Pancreas (tissue), 10 donors: ENCODE results near the gene STRN4. TPM values are rescaled to one million over a fixed set of nuclear protein-coding genes. Genes with fewer than 3 reads are reported as not detected.

ENCODE experiments used
- ATAC-seq, 4 donors: fragments of 200-7000 bp; cut with Tn5 transposase; one replicate each; pipeline versions ENCODE4 v1.8.0 to v1.9.1; 2020; ENCODE audit warnings: mild to moderate bottlenecking in 4 of 4, moderate library complexity in 4 of 4
- DNase-seq, 6 donors: peaks; one replicate each; pipeline ENCODE4 v3.0.0-alpha.2; 2020
- FAIRE-seq: peaks from 2 replicates; lab custom pipeline; 2012; peaks lifted over from hg19 to GRCh38; lab: Jason Lieb, UNC
- H3K27ac ChIP-seq, 4 donors: fragments of 200-600 bp; sonication (generic); 1 replicate in 3 of 4; 2 replicates in 1 of 4; pipeline versions ENCODE4 v1.5.0 to v1.8.0; 2020
- H3K27me3 ChIP-seq, 4 donors: fragments of 200-600 bp; one replicate each; pipeline ENCODE4 v1.8.0; 2021
- H3K36me3 ChIP-seq, 3 donors: fragments of 200-600 bp; sonication (generic) in 1 of 3; one replicate each; pipeline versions ENCODE4 v1.5.0 to v1.8.0; 2020 to 2021
- H3K4me1 ChIP-seq, 3 donors: fragments of 200-600 bp; one replicate each; pipeline ENCODE4 v1.8.0; 2021
- H3K4me3 ChIP-seq, 4 donors: fragments of 200-600 bp; sonication (generic) in 2 of 4; one replicate each; pipeline versions ENCODE4 v1.5.0 to v1.8.0; 2020 to 2021
- H3K9me3 ChIP-seq, 4 donors: fragments of 200-600 bp; one replicate each; pipeline ENCODE4 v1.8.0; 2021
- WGBS, 2 donors: extraction: QIAGEN DNeasy Blood & Tissue Kit; methylation state at CpG; one replicate each; pipeline ENCODE4 v1.1.7; 2013; 5-methylcytosine and 5-hydroxymethylcytosine counted together
- intact Hi-C, 3 donors: fragments of 100-400 bp; cut with DNase I; formaldehyde crosslinking; loops; one replicate each; pipeline versions ENCODE4 v1.11.1 to v1.14.2; 2022
- polyA plus RNA-seq, 2 donors: library from polyadenylated mRNA; stranded (reverse); fragments of 200-250 nt; gene quantifications; one replicate each; pipeline ENCODE4 v1.2.3, GENCODE V29; 2013
- total RNA-seq, 6 donors: library from RNA; stranded (reverse); fragmentation: NEBNext Ultra II Directional in 4 of 6; extraction: Animal tissue kit (Norgen Biotek cat#: 25700) in 4 of 6; gene quantifications; one replicate each; pipeline versions ENCODE4 v1.2.1 to v1.2.4, GENCODE V29; 2021 to 2023
- TF ChIP-seq, protein P1 (sequence below), 4 donors: fragments of 200-600 bp; sonication (generic) in 3 of 4; IDR thresholded peaks; one replicate each; pipeline versions ENCODE4 v1.5.0 to v1.8.0; 2021; ENCODE audit warnings: antibody characterized with exemption in 4 of 4
- donor health status: healthy with polysubstance abuse.
- donor health status: DM: no; HTN: no; CAD: no; lungs with moderate emphysema.
- donor health status: DM: no; HTN: no; CAD: no.
- donor health status: control.
- donor health status: control.
- donor health status: Bipolar disorder and iron deficiency.
- donor health status: DM: yes; HTN: yes; CAD: no.
- donor health status: DM: no; HTN: no; CAD: no.
- donor health status: DM: no; HTN: no; CAD: no.
- donor health status: DM: yes; HTN: yes; CAD: no.

STRN4 gene
- total and polyA plus RNA-seq, 8 donors = 26.4 to 48.0 (median 37.7) TPM

DNA sequence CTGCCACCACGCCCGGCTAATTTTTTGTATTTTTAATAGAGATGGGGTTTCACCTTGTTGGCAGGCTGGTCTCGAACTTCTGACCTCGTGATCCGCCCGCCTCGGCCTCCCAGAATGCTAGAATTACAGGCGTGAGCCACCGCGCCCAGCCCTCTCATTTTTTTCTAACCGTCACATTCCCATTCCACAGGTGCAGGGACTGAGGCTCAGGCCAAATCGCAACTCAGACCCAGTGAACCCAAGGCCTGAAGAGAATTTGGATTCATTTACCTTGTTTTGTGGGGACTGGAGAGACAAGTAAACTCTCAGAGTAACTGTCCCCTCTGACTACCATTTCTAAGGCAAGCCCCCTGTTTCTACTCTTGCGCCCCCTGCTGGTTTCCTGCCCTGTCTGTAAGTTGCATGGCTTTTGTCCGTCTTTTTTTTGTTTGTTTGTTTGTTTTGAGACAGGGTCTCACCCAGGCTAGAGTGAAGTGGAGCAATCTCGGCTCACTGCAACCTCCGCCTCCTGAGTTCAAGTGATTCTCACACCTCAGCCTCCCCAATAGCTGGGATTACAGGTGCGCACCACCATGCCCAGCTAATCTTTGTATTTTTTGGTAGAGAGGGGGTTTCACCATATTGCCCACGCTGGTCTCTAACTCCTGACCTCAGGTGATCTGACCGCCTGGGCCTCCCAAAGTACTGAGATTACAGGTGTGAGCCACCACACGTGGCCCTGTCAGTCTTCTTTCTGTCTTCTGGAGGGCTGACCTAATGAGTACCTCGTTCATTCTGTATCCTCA, 2.3 kb upstream of the STRN4 start:
- FAIRE-seq (no peak), DNase-seq (peak in 4 of 6 donors; percentile 55 to 86 (median 69)), ATAC-seq (peak in 1 of 4 donors; percentile 27)
- 79 to 83% methylated on average over 21 of the region's 21 CpGs for WGBS, 2 donors
- no peaks in the 10 kb centered on the region for H3K36me3 ChIP-seq
- H3K27ac ChIP-seq = no peak overlapping the region
- no peak overlapping the region for H3K4me3 ChIP-seq
- intact Hi-C loops = no loop called here
- peaks cover 0 to 9% (median 0%) of the 10 kb centered on the region in 3 donors for H3K4me1 ChIP-seq
- no peaks in the 10 kb centered on the region for H3K27me3 ChIP-seq
- TF ChIP-seq, protein P1, sequence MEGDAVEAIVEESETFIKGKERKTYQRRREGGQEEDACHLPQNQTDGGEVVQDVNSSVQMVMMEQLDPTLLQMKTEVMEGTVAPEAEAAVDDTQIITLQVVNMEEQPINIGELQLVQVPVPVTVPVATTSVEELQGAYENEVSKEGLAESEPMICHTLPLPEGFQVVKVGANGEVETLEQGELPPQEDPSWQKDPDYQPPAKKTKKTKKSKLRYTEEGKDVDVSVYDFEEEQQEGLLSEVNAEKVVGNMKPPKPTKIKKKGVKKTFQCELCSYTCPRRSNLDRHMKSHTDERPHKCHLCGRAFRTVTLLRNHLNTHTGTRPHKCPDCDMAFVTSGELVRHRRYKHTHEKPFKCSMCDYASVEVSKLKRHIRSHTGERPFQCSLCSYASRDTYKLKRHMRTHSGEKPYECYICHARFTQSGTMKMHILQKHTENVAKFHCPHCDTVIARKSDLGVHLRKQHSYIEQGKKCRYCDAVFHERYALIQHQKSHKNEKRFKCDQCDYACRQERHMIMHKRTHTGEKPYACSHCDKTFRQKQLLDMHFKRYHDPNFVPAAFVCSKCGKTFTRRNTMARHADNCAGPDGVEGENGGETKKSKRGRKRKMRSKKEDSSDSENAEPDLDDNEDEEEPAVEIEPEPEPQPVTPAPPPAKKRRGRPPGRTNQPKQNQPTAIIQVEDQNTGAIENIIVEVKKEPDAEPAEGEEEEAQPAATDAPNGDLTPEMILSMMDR (IDR thresholded peaks at IDR 0.05) = peak; percentile 45 to 65 (median 51)
- H3K9me3 ChIP-seq = no peaks in the 10 kb centered on the region

DNA sequence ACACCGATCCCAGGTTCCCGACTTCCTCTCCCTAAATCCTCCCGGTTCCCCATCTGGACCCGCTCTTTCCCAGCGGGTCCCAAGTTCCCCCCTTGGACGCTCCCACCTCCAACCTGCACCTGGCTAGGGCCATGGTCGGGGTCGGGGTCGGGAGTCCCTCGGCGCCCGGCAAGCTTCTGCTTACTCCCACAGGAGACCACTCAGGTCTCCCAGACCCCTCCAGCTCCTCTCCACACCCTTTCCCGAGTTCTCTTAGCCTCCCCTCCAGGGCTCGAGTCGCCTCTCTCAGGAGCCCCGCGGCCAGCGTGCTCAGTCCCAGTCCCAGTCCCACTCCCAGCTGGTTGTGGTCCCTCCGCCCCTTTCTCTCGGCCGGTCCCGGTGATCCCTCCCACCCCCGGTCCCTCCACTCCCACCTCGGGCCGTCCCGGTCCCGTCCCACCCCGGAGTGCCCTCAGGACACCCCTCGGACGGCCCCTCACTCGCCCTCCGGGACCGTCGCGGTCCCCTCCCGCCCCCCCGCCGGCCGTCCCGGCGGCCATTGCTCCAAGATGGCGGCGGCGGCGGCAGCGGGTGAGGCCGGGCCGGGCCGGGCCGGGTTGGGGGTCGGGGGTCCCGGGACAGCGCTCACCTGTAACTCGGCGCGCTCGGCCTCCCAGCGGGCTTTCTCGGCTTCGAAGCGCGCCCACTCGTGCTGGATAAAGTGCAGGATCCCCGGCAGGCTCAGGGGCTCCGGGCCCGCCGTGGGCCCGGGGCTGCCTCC, 549 bp downstream of the STRN4 start, which contains the start of gene FKRP:
TSS of gene FKRP (plus strand) at position 537 of the 760 bp plus-strand sequence. CDS start 9,394 bp downstream, outside the sequence.
- Histone ChIP-seq H3K27me3 (no peaks in the 10 kb centered on the region), H3K36me3 (no peaks in the 10 kb centered on the region), H3K9me3 (no peaks in the 10 kb centered on the region), H3K4me3 (peak within 1 kb of the TSS; percentile 95 to 97 (median 96)), H3K4me1 (peaks cover 0 to 11% (median 0%) of the 10 kb centered on the region in 3 donors), H3K27ac (peak within 1 kb of the TSS in 3 of 4 donors; percentile 42 to 82 (median 67))
- WGBS, 2 donors = 0% methylated on average over 38 to 68 of the region's 68 CpGs
- TF ChIP-seq, protein P1 (IDR thresholded peaks at IDR 0.05) = no peak
- intact Hi-C loops = no loop called here
- ATAC-seq = peak; percentile 55 to 75 (median 64)
- no peak for FAIRE-seq
- peak in 4 of 6 donors; percentile 40 to 79 (median 68) for DNase-seq

DNA sequence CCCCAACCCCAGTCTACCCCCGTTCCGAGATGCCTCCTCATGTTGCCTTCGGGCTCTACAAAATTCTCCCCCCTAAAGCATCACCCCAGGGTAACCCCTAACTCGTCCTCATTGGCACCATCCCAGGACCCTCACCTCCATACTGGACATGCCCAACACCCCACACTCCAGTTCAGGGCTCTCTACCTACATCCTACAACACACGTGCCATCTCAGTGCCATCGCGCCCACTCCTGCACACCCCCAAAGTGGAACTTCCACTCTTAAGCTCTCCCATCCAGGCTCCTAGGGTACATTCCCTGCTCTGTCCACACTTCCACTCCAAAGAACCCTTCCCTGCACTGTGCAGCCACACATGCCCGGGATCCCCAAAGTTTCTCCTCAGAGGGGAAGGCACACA, 1.2 kb downstream of the STRN4 start:
- TF ChIP-seq, protein P1 (IDR thresholded peaks at IDR 0.05) = no peak
- ATAC-seq (peak; percentile 5 to 39 (median 18)), FAIRE-seq (no peak), DNase-seq (no peak)
- Histone ChIP-seq H3K4me3 (peak overlapping the region; percentile 95 to 97 (median 96)), H3K9me3 (no peaks in the 10 kb centered on the region), H3K36me3 (no peaks in the 10 kb centered on the region), H3K27ac (no peak overlapping the region), H3K4me1 (peaks cover 0 to 11% (median 0%) of the 10 kb centered on the region in 3 donors), H3K27me3 (no peaks in the 10 kb centered on the region)
- intact Hi-C loops = no loop called here
- WGBS, 2 donors = 9 to 13% methylated on average over 8 of the region's 8 CpGs

DNA sequence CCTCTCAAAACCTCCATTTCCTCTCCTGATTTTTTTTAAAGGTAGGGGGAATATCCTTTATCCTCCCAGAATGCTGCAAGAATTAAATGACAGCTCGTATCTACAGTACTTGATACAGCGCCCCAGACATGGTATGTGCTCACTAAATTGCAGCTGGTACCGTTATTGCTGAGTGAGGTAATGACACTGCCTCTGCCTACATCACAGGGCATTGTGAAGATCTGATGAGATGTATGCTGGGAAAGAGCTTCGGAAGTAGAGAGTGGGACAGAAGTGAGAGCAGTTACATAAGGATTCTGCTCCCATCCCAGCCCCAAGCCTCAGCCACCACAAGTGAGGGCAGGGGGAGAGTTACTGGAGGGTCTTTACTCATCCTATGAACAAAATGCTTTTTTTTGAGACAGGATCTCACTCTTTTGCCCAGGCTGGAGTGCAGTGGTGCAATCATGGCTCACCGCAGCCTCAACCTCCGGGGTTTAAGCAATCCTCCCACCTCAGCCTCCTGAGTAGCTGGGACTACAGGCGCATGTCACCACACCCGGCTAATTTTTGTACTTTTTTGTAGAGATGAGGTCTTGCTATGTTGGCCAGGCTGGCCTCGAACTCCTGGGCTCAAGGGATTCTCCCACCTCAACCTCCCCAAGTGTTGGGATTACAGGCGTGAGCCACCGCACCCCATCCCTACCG, 2.1 kb downstream of the STRN4 start:
- Histone ChIP-seq H3K9me3 (no peaks in the 10 kb centered on the region), H3K4me3 (no peak overlapping the region), H3K27ac (no peak overlapping the region), H3K36me3 (no peaks in the 10 kb centered on the region), H3K27me3 (no peaks in the 10 kb centered on the region), H3K4me1 (peaks cover 0 to 11% (median 0%) of the 10 kb centered on the region in 3 donors)
- WGBS, 2 donors = 85% methylated on average over 12 of the region's 12 CpGs
- intact Hi-C loops = no loop called here
- ATAC-seq (no peak), FAIRE-seq (no peak), DNase-seq (no peak)
- TF ChIP-seq, protein P1 (IDR thresholded peaks at IDR 0.05) = no peak
